GM18519 (cell line): ENCODE measurements around the gene PCSK4.

Experiments used
- ATAC-seq: cut with Tn5 transposase; IDR thresholded peaks from one replicate; pipeline ENCODE4 v1.9.1; 2021; ENCODE audit warnings: mild to moderate bottlenecking, moderate library complexity; ENCODE audit not compliant: unreplicated experiment, low FRiP score

Gene PCSK4

GRCh38 chr19:1457031-1457739, 33.0 kb downstream of the PCSK4 start:
- no peak for ATAC-seq

DNA sequence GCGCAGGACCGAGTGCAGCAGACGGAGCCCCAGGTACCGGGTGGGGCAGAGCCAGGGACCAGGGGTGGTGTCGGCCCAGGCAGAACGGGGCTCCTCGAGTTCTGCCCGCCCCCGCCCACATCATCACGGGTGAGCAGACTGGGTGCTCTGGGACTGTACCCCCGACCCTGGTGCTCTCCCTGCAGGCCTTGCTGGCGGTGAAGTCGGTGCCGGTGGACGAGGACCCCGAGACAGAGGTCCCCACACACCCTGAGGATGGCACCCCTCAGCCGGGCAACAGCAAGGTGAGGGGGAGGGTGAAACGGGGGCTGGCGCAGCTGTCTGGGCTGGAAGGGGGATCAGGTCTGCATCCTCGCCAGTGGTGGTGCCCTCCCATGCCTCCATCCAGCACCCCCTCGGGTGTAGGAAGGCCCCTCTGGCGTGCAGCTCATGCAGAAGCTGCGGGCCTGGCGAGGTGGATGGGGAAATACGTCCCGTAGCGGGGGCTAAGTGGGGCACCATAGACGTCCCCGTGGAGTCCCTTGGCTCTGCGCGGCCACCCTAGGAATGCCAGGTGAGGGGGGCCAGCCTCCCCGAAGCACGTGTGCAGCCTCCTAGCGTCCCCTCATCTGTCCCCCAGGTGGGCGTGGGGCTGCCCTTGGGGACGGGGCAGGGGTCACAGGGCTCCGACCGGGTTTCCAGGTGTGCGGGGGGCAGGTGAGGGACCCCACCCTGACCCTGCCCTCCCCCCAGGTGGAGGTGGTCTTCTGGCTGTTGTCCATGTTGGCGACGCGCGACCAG, 33.8 kb downstream of the PCSK4 start:
- no peak for ATAC-seq

DNA sequence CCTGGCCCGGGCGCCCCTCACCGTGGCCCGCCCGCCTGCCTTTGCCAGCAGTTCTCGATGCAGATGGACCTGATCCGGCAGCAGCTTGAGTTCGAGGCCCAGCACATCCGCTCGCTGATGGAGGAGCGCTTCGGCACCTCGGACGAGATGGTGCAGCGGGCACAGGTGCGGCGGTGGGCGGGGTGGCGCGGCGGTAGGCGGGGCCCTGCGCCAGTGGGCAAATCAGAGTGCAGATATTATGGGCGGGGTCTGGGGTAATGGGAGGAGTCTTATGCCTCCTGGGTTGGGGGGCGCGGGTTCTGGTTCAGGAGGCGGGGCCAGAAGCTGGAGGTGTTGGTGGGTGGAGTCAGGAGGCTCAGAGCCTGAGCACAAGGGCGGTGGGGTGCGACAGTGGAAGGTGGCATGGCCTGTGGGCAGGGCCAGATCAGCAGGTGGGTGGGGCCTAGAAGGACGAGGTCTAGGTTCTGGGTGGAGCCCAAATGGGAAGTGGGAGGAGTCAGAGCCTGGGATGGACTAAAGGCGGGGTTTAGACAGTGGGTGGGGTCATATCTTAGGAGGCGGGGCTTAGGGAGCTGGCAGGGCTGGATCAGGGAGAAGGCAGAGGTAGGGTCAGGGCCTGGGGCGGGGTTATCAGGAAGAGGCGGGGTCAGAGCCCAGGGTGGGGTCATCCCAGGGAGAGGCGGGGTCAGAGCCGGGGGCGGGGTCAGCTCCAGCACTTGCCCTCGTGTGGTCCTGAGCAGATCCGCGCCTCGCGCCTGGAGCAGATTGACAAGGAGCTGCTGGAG, 34.6 kb downstream of the PCSK4 start:
- no peak for ATAC-seq

DNA sequence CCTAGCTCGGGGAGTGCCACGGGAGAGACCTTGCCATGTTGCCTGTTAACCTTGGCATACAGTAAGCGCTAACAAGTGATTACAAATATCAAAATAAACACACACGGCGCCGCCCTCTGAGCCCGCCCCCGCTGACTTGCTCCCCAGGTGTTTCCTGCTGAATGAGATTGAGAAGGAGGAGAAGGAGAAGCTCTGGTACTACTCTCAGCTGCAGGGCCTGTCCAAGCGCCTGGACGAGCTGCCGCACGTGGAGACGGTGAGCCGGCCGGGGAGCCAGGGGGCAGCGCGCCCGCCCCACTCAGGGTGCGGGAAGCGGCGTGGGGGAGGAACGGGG, 35.2 kb downstream of the PCSK4 start:
- ATAC-seq, result no peak

- ATAC-seq, result no peak
Observed at GRCh38 chr19:1453525-1454364, 36.4 kb downstream of the PCSK4 start.

DNA sequence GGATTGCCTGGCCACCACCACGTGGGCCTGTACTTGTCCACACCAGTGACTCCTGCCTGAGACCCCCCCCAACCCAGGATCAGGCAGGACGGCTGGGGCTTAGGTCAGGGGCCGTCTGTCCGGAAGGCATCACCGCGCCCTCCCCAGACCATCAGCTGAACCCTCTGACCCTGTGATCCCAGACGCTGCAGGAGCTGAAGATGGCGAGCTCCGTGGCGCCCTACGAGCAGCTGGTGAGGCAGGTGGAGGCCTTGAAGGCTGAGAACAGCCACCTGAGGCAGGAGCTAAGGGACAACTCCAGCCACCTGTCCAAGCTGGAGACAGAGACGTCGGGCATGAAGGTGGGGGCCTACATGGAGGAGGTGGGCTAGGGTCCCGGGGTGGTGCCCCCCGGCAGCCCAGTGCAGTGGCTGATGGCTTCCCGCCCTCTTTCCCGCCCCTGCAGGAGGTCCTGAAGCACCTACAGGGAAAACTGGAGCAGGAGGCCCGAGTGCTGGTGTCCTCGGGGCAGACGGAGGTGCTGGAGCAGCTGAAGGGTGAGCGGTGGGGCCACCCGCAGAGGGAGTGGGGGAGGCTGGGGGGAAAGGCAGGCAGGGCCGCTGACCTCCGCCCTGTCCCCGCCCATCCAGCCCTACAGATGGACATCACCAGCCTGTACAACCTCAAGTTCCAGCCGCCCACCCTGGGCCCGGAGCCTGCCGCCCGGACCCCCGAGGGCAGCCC, 37.2 kb downstream of the PCSK4 start:
- ATAC-seq, result no peak

- ATAC-seq, result no peak
Observed at GRCh38 chr19:1451916-1452801, 38.0 kb downstream of the PCSK4 start.

GRCh38 chr19:1450735-1451731, 39.1 kb downstream of the PCSK4 start:
- no peak for ATAC-seq

DNA sequence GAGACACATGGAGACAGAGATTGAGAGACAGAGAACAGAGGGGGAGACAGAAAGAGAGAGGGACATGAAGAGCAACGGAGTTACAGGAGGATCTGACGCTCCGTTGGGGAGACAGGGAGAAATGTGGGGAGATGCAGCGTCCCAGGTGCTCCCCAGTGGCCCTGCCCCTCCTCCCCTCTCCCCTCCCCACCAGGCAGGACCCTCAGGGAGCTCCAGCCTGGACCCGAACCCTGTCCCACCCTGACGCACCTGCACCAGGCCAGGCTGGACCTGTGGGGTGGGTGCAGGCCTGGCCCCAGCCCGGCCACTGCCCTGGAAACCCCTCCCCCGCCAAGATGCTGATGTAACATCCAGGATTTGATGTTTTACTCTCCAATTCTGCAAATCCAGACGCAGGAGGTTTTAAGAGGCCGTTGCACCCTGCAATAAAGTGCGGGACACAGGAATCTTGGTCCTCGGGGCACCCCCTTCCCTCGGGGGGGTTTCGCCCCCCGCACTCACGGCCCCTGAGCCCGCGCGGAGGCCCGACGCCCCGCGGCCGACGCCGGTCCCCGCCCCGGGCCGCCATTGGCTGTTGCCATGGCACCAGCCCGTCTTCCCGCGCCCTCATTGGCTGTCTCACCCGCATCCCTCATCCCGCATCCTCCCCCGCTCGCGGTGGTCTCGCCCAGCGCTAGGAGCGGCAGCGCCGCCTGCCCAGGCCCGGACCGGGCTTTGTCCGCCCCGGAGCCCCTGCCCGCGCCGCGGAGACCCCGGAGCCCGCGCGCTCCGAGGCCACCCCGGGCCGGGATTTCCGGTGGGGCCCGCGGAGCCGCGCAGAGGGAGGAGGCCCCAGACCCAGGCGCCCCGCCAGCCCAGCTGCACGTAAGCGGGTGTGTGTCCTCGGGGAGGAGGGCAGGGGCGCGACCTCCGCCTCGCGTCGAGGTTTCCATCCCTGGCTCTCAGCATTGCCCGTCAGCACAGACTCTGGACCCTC, 40.4 kb downstream of the PCSK4 start, which contains the start of gene APC2:
APC2 (plus strand) TSS at position 655 of the 976 bp plus-strand sequence. CDS start 2,881 bp downstream, outside the sequence.
- no peak for ATAC-seq

DNA sequence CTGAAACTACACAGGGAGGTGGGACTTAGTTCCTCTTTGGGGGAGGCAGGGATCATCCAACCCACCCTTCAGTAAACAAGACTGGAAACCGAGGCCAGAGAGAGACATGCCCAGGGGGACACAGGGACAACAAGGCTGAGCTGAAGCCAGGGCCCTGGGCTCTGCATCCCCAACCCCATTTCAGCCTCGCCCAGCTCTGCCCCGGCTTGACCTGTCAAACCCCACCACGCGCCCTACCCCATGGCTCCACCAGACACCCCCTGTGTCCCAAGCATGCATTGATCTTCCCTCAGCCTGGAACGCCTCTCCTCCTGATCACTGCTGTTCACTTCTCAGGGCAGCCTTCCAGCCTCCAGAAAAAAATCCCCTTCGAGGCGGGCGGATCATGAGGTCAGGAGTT, 42.2 kb downstream of the PCSK4 start:
- no peak for ATAC-seq

GRCh38 chr19:1447504-1447903, 42.6 kb downstream of the PCSK4 start:
- no peak for ATAC-seq

GRCh38 chr19:1446713-1447481, 43.3 kb downstream of the PCSK4 start:
- no peak for ATAC-seq

DNA sequence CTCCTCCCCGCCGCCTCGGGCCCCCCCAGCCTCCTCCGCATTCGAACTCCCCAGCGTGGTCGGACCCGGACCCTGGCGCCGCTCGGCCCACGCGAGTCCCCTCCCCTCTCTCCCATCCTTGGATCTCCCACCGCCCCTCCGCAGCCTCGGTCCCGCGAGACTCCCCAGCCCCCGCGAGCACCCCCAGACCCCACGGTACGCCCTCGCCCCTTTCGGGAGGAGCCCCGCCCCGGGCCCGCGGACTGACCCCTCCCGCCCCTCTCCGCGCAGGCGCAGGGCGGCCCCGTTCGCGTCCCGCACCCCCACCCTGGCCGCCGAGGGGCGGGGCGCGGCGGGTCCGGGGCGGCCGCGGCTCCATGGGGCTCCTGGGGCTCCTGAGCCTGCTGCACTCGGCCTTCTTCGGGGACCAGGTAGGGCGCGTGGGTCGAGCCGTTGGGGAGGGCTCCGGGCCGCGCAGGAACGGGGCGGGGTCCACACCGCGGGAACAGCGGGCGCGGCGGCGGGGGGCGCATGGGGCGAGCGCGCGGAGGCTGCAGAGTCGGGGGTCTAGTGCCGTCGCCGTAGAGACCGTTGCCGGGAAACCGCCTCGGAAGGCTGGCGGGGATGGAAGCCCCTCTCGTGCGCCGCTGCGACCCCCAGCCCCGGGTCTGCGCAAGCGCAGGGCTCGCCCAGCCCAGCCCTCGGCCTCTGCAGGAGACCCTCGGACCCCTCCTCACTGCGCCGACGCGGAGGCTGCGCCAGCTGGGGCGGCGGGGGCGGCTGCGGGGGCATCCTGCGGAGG, 44.0 kb downstream of the PCSK4 start:
- no peak for ATAC-seq

GRCh38 chr19:1445185-1445931, 44.8 kb downstream of the PCSK4 start:
- no peak for ATAC-seq
